Vagina (tissue), 2 donors: ENCODE measurements around the gene ARID4B.

Experiments
- POLR2A ChIP-seq, 2 donors: fragments of 450-650 bp; IDR thresholded peaks; one replicate each; pipeline ENCODE4 v1.6.1; 2017; ENCODE audit warnings: antibody characterized with exemption in 2 of 2, mild to moderate bottlenecking in 2 of 2, moderate library complexity in 2 of 2
- POLR2AphosphoS5 ChIP-seq, 2 donors: sonication (generic); formaldehyde crosslinking; IDR thresholded peaks; one replicate each; pipeline ENCODE4 v1.9.0; 2017; ENCODE audit warnings: antibody characterized with exemption in 2 of 2, mild to moderate bottlenecking in 2 of 2, low read depth in 1 of 2; ENCODE audit not compliant: insufficient read depth in 1 of 2

DNA sequence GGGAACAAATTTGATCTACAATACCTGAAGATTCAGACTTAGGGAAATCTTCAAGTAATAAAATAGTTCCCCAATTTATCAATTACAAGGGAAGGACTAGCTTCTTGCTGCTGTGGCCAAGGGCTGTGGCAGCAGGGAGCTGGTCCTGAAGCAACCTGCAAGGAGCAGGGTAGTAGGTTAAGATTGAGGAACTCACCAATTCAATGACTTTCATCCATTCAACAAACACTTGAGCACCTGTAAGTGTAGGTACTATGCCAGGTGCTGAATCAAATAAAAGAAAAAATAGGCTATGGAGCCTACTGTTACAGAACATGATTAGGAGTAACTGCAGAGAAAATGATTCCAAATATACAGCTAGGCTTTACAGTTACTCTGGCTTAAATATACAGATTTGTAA lies 102.7 kb downstream of the ARID4B start:
- TF ChIP-seq POLR2A (IDR thresholded peaks at IDR 0.05) (no peak), POLR2AphosphoS5 (IDR thresholded peaks at IDR 0.05; ENCODE audit: insufficient read depth in 1 of 2, low read depth in 1 of 2) (no peak)
